WERI-Rb-1 (cell line): ENCODE data around the gene TMEM183A.

ENCODE experiments used
- DNase-seq: peaks from one replicate; pipeline ENCODE4 v3.0.0-alpha.2; 2020
- H3K27ac ChIP-seq: fragments of 250-450 bp; sonication (Bioruptor Pico); 2 replicates; pipeline ENCODE4 v1.5.1; 2020; ENCODE audit warnings: mild to moderate bottlenecking, moderate library complexity
- H3K27me3 ChIP-seq: fragments of 250-450 bp; sonication (Bioruptor Pico); 2 replicates; pipeline ENCODE4 v1.5.1; 2021; ENCODE audit warnings: mild to moderate bottlenecking, low read depth, moderate library complexity; ENCODE audit not compliant: insufficient read depth, severe bottlenecking
- H3K36me3 ChIP-seq: fragments of 250-450 bp; sonication (Bioruptor Pico); 2 replicates; pipeline ENCODE4 v1.5.1; 2020; ENCODE audit warnings: mild to moderate bottlenecking, moderate library complexity
- H3K4me3 ChIP-seq: 2 replicates; pipeline ENCODE4 v1.5.1; 2011; ENCODE audit warnings: low read depth, mild to moderate bottlenecking, control low read depth, low read length
- H3K9me3 ChIP-seq: fragments of 250-450 bp; sonication (Bioruptor Pico); 2 replicates; pipeline ENCODE4 v1.5.1; 2021; ENCODE audit warnings: mild to moderate bottlenecking, moderate library complexity; ENCODE audit not compliant: severe bottlenecking
- TF ChIP-seq, protein P1 (sequence below): IDR thresholded peaks from 2 replicates; pipeline ENCODE4 v1.5.1; 2011; ENCODE audit warnings: low read depth, mild to moderate bottlenecking, control low read depth, inconsistent platforms, low read length

Gene TMEM183A, protein sequence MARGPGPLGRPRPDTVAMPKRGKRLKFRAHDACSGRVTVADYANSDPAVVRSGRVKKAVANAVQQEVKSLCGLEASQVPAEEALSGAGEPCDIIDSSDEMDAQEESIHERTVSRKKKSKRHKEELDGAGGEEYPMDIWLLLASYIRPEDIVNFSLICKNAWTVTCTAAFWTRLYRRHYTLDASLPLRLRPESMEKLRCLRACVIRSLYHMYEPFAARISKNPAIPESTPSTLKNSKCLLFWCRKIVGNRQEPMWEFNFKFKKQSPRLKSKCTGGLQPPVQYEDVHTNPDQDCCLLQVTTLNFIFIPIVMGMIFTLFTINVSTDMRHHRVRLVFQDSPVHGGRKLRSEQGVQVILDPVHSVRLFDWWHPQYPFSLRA

DNA sequence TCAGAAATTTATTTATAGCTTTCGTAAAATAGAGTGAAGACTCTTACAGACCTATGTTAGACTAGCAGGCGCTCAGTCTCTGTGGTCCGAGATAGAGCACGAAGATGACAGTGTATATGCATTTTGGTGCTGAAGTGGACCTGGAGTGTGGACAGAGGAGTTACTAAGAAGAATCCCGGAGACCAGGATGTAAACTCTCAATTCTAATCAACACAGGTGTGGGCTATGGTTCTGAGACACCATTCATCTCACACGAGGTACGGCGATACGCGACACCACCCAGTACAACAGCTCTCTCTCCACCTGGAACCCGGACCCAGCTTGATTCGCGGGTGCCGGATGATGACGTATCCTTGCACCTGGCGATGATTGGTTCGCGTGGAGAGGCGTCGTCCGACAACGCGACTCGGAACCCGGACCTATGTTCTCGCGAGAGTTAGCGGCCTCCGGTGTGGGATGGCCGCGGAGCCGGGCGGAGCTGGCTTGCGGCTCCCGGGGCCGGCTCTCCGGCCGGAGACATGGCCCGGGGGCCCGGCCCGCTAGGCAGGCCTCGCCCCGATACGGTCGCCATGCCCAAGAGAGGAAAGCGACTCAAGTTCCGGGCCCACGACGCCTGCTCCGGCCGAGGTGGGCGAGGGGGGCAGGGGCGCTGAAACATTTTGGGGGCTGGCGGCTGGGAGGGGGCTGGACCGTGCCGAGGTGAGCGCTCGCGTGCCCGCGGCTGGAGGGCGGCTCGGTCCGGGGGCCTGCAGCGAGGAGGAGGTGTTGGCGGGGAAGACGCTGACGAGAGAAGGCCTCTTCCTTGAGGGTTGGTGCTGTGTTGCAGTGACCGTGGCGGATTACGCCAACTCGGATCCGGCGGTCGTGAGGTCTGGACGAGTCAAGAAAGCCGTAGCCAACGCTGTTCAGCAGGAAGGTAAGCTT is at the start of gene TMEM183A:
Gene TMEM183A, plus strand, starts transcription at position 427 of the 924 bp plus-strand sequence. Its CDS starts 92 bp downstream, at position 519.
- Histone ChIP-seq H3K27ac (peak within 1 kb of the TSS; percentile 88), H3K4me3 (peak within 1 kb of the TSS; percentile 98), H3K27me3 (no peaks in the 10 kb centered on the region), H3K36me3 (peaks cover 39% of the 10 kb centered on the region), H3K9me3 (no peaks in the 10 kb centered on the region)
- TF ChIP-seq, protein P1, sequence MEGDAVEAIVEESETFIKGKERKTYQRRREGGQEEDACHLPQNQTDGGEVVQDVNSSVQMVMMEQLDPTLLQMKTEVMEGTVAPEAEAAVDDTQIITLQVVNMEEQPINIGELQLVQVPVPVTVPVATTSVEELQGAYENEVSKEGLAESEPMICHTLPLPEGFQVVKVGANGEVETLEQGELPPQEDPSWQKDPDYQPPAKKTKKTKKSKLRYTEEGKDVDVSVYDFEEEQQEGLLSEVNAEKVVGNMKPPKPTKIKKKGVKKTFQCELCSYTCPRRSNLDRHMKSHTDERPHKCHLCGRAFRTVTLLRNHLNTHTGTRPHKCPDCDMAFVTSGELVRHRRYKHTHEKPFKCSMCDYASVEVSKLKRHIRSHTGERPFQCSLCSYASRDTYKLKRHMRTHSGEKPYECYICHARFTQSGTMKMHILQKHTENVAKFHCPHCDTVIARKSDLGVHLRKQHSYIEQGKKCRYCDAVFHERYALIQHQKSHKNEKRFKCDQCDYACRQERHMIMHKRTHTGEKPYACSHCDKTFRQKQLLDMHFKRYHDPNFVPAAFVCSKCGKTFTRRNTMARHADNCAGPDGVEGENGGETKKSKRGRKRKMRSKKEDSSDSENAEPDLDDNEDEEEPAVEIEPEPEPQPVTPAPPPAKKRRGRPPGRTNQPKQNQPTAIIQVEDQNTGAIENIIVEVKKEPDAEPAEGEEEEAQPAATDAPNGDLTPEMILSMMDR, result no peak
- peak; percentile 100 for DNase-seq

DNA sequence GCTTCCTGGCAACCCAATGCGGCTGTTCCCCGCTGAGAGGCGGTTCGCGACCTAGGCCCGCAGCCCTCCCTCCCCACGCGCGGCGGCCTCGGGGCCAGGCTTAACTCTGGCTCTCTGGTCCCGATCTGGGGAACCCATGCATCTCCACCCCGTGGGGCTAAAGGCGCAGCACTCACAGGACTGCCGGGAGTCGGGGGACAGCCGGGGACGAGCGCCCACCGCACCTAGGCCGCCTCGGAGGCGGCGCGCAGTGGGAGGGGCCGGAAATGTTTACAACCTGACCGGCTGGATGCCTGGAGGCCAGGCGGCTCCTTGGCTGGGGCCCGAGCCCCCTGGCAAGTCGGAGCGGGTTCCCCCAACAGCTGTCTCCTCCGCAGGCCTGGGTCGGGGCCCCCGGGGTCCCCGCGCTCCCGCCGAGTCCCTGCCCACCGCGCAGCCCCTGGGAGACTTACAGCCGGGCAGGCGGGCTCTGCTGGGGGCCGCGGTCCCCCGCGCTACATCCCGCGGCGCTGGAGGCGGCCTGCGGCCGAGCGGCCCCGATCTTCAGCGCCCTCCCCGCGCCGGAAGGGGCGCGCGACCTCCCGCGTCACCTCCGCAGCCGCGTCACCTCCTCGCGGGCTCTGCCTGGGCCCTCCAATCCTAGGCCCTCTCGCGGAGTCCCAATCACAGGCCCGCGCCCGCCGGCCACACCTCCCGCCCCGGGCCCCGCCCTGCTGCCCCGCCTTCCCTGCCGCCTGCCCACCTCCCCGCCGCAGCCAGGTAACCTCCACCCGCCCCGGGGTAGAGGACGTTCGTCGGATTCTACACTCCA is 49.2 kb upstream of the TMEM183A start, which contains the start of gene ADIPOR1:
Gene ADIPOR1, minus strand, starts transcription at position 580 of the 811 bp plus-strand sequence. CDS start 7,242 bp downstream, outside the sequence.
- peak; percentile 99 for DNase-seq
- Histone ChIP-seq H3K27ac (peak within 1 kb of the TSS; percentile 86), H3K9me3 (no peaks in the 10 kb centered on the region)

DNA sequence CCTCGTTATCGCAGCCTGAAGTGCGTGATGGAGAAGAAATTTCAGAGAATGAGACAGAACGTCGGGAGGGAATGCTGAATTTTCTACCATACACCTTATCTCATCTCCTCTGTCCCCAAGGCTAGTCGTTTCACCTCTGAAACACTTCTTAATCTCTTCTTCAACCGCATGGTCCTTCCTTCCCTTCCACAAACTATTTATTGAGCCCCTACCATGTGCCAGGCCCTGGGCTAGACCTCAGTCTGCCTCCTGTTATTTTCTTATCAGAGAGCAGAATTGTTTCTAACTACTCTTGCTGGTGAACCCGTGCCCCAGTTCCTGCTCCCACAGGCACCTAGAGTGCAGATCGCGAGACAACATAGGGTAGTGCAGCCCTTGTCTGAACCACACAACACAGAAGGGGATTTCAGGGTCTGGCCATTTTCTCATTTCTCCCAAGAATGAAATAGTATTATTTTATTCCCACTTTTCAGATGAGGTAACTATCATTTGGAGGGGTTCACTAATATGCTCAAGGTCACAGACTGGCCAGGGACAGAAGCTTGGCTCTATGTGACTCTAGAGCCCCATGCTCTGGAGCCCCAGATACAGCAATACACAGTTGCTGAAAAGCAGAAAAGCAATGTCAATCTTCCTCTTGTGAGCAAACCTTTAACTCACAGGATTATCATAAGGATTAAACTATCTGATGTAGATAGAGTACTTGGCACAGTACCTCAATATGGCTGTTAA is 48.5 kb upstream of the TMEM183A start:
- Histone ChIP-seq H3K27me3 (no peaks in the 10 kb centered on the region), H3K4me3 (peak overlapping the region; percentile 86), H3K9me3 (no peaks in the 10 kb centered on the region), H3K36me3 (peaks cover 62% of the 10 kb centered on the region), H3K27ac (peak overlapping the region; percentile 15)
- TF ChIP-seq, protein P1, result no peak
- DNase-seq, result peak; percentile 48

More for the DNA sequence above, 49.2 kb upstream of the TMEM183A start, which contains the start of gene ADIPOR1:
- Histone ChIP-seq H3K4me3 (peak within 1 kb of the TSS; percentile 86), H3K36me3 (peaks cover 58% of the 10 kb centered on the region), H3K27me3 (no peaks in the 10 kb centered on the region)
- TF ChIP-seq, protein P1, result peak; percentile 51

DNA sequence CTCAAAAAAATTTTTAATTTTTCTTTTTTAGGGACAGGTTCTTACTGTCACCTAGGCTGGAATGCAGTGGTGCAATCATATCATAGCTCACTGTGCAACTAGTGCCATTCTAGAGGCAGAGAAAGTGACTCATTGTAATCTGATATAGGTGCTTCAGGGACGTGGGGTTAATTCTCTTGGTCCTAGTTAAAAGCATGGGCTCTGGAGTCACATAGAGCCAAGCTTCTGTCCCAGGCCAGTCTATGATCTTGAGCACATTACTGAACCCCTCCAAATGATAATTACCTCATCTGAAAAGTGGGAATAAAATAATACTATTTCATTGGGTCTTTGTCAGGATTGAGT is 47.9 kb upstream of the TMEM183A start:
- Histone ChIP-seq H3K4me3 (no peak overlapping the region), H3K36me3 (peaks cover 62% of the 10 kb centered on the region), H3K27ac (no peak overlapping the region), H3K27me3 (no peaks in the 10 kb centered on the region), H3K9me3 (no peaks in the 10 kb centered on the region)
- DNase-seq, result peak; percentile 42
- TF ChIP-seq, protein P1, result no peak
